ENCODE measurements around the gene SLC35F2.
"Not testable (repeated sequence)": the region's sequence is repeated elsewhere in the genome, so short reads cannot be mapped to it uniquely, and the experiment has no call there.

Gene SLC35F2

GRCh38 chr11:107858217-107859070 is at the start of gene SLC35F2:
SLC35F2 (minus strand) TSS chr11:107858787; CDS start chr11:107858767, 20 bp downstream.
- DNase-seq, result peak; percentile 90

- DNase-seq, result no peak
Observed at GRCh38 chr11:107908211-107908610, 49.6 kb upstream of the SLC35F2 start.

- peak; percentile 52 for DNase-seq
Observed at GRCh38 chr11:107898270-107898669, 39.7 kb upstream of the SLC35F2 start.

GRCh38 chr11:107882095-107882820 is 23.7 kb upstream of the SLC35F2 start:
- DNase-seq, result peak; percentile 31

GRCh38 chr11:107881471-107881870 is 22.9 kb upstream of the SLC35F2 start:
- DNase-seq, result not testable (repeated sequence)

- no peak for DNase-seq
Observed at GRCh38 chr11:107876141-107876540, 17.6 kb upstream of the SLC35F2 start.

GRCh38 chr11:107864591-107864990 is 6.0 kb upstream of the SLC35F2 start:
- peak; percentile 62 for DNase-seq

- no peak for DNase-seq
Observed at GRCh38 chr11:107860688-107861087, 2.1 kb upstream of the SLC35F2 start.

- not testable (repeated sequence) for DNase-seq
Observed at GRCh38 chr11:107860240-107860620, 1.6 kb upstream of the SLC35F2 start.

GRCh38 chr11:107859459-107860239 is 1.1 kb upstream of the SLC35F2 start:
- DNase-seq, result peak; percentile 59

- peak; percentile 42 for DNase-seq
Observed at GRCh38 chr11:107857550-107858216, 904 bp downstream of the SLC35F2 start.

GRCh38 chr11:107856981-107857517 is 1.5 kb downstream of the SLC35F2 start:
- no peak for DNase-seq

GRCh38 chr11:107856180-107856980 is 2.2 kb downstream of the SLC35F2 start:
- peak; percentile 19 for DNase-seq

- no peak for DNase-seq
Observed at GRCh38 chr11:107853070-107853469, 5.5 kb downstream of the SLC35F2 start.

- no peak for DNase-seq
Observed at GRCh38 chr11:107851704-107852310, 6.8 kb downstream of the SLC35F2 start.

- DNase-seq, result peak; percentile 32
Observed at GRCh38 chr11:107849790-107850189, 8.8 kb downstream of the SLC35F2 start.

- no peak for DNase-seq
Observed at GRCh38 chr11:107848345-107848744, 10.2 kb downstream of the SLC35F2 start.

GRCh38 chr11:107847184-107847583 is 11.4 kb downstream of the SLC35F2 start:
- DNase-seq, result no peak

GRCh38 chr11:107844041-107844440 is 14.5 kb downstream of the SLC35F2 start:
- no peak for DNase-seq

- DNase-seq, result no peak
Observed at GRCh38 chr11:107842412-107843100, 16.0 kb downstream of the SLC35F2 start.

Measured in hematopoietic multipotent progenitor cell treated with erythropoietin and hydrocortisone succinate and interleukin-3 and kit ligand, for 6 days (in vitro differentiated cells).